Body of pancreas (tissue), 4 donors: Measurements from ENCODE around the gene SLC24A4.

Experiments used
- CTCF ChIP-seq, 7 experiments: fragments of 450-650 bp in 4 of 7; fragments of 200-600 bp in 3 of 7; sonication (generic) in 3 of 7; IDR thresholded peaks; one replicate each; pipeline ENCODE4 v1.5.1; 2016 to 2019; ENCODE audit warnings: antibody characterized with exemption in 7 of 7
- POLR2A ChIP-seq, 3 donors: fragments of 450-650 bp; IDR thresholded peaks; one replicate each; pipeline ENCODE4 v1.6.1; 2016; ENCODE audit warnings: antibody characterized with exemption in 3 of 3, mild to moderate bottlenecking in 2 of 3

GRCh38 chr14:92397953-92398564 lies 75.1 kb downstream of the SLC24A4 start:
- no peak for TF ChIP-seq POLR2A (IDR thresholded peaks at IDR 0.05)
- no peak for TF ChIP-seq CTCF (IDR thresholded peaks at IDR 0.05)
